Endodermal cell (in vitro differentiated cells): ENCODE data around the gene BCKDHB. TPM values are rescaled to one million over a fixed set of nuclear protein-coding genes. Genes with fewer than 3 reads are reported as not detected.

Experiments used
- DNase-seq: peaks from one replicate; pipeline ENCODE4 v3.0.0-alpha.2; 2017
- H3K27ac ChIP-seq: 2 replicates; pipeline ENCODE4 v1.5.1; 2013; ENCODE audit warnings: mild to moderate bottlenecking, low read depth, low read length, moderate library complexity
- H3K27me3 ChIP-seq: 2 replicates; pipeline ENCODE4 v1.6.1; 2013; ENCODE audit warnings: mild to moderate bottlenecking, low read length, moderate library complexity; ENCODE audit not compliant: insufficient read depth, control insufficient read depth, poor library complexity, severe bottlenecking
- H3K36me3 ChIP-seq: 2 replicates; pipeline ENCODE4 v1.7.0; 2013; ENCODE audit warnings: mild to moderate bottlenecking, low read length, moderate library complexity; ENCODE audit not compliant: control insufficient read depth, insufficient read depth
- H3K4me1 ChIP-seq: one replicate; pipeline ENCODE4 v1.7.0; 2013; ENCODE audit warnings: low read length; ENCODE audit not compliant: control insufficient read depth, insufficient read depth
- H3K4me3 ChIP-seq: 2 replicates; pipeline ENCODE4 v1.5.1; 2013; ENCODE audit warnings: mild to moderate bottlenecking, low read length, moderate library complexity
- H3K9ac ChIP-seq: 2 replicates; pipeline ENCODE4 v1.6.1; 2013; ENCODE audit warnings: mild to moderate bottlenecking, low read length, moderate library complexity; ENCODE audit not compliant: poor library complexity, severe bottlenecking; ENCODE audit errors: extremely low read depth
- H3K9me3 ChIP-seq: 2 replicates; pipeline ENCODE4 v1.6.1; 2013; ENCODE audit warnings: mild to moderate bottlenecking, low read length, moderate library complexity; ENCODE audit not compliant: control insufficient read depth
- H3K27ac Mint-ChIP-seq: 2 replicates; pipeline ENCODE4 v1.8.0; 2020; ENCODE audit warnings: mixed read lengths
- H3K27me3 Mint-ChIP-seq: 2 replicates; pipeline ENCODE4 v1.8.0; 2021; ENCODE audit warnings: mild to moderate bottlenecking, mixed read lengths; ENCODE audit not compliant: insufficient read depth
- H3K36me3 Mint-ChIP-seq: 2 replicates; pipeline ENCODE4 v1.8.0; 2020; ENCODE audit warnings: low read depth, mixed read lengths
- H3K4me1 Mint-ChIP-seq: 2 replicates; pipeline ENCODE4 v1.8.0; 2020; ENCODE audit warnings: mixed read lengths
- H3K4me3 Mint-ChIP-seq: 2 replicates; pipeline ENCODE4 v1.8.0; 2020; ENCODE audit warnings: mild to moderate bottlenecking, moderate library complexity, mixed read lengths
- H3K9me3 Mint-ChIP-seq: 2 replicates; pipeline ENCODE4 v1.8.0; 2020; ENCODE audit warnings: mild to moderate bottlenecking, mixed read lengths
- WGBS, 2 experiments: methylation state at CpG; one replicate each; pipeline versions ENCODE4 v1.1.5 to v1.1.7; 2013; ENCODE audit warnings: missing lambda C conversion rate in 2 of 2, mixed read lengths in 1 of 2; ENCODE audit not compliant: insufficient coverage in 1 of 2, insufficient read length in 1 of 2; 5-methylcytosine and 5-hydroxymethylcytosine counted together
- total RNA-seq, 2 donors: library from RNA; stranded (reverse); fragmentation: NEBNext Ultra II Directional in 1 of 2; extraction: Animal tissue kit (Norgen Biotek cat#: 25700) in 1 of 2; gene quantifications; 2 replicates in 1 of 2; 3 replicates in 1 of 2; pipeline ENCODE4 v1.2.1, GENCODE V29; 2021
- TF ChIP-seq, protein P1 (sequence below): fragments of 200-600 bp; sonication (generic); conservative IDR thresholded peaks from 2 replicates; pipeline ENCODE4 v1.5.0; 2021; ENCODE audit warnings: antibody characterized with exemption, mild to moderate bottlenecking

The BCKDHB gene
- total RNA-seq, 2 donors from 2014 or later: 35.1 to 36.4 TPM

DNA sequence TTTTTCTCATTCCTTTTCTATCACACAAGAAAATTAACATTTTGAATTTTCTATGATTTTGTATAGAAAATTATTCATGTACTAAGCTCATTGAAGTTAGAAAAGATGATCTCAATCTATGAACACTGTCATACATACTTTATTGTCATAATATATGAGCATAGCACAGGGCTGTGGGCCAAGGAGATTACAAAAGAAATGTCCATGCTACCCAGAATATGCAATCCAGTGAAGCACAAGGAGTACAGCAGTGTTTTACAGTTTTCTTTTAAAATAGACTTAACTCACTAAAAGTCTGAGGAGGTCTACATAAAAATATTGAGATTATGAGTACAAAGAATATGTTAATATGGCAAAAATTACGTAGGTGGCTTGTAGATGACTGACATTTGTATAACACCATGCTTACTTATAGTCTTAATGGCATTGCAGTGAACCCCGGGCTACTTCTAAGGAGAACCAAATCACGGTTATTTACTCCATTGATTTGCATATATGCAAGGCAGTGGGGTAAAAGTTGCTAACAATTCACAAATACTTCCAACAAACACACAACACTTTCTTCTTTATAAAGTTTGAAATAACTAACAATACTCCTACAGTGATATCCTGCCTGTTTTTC lies 257.1 kb downstream of the BCKDHB start:
- no peaks in the 10 kb centered on the region for H3K4me1 ChIP-seq
- Mint-ChIP-seq H3K9me3 (peaks cover 12% of the 10 kb centered on the region), H3K27me3 (no peaks in the 10 kb centered on the region), H3K36me3 (peaks cover 22% of the 10 kb centered on the region), H3K27ac (no peak overlapping the region), H3K4me3 (no peak overlapping the region), H3K4me1 (peaks cover 3% of the 10 kb centered on the region)
- no peak for DNase-seq
- H3K27ac ChIP-seq: no peak overlapping the region
- no peak overlapping the region for H3K9ac ChIP-seq
- peaks cover 5% of the 10 kb centered on the region for H3K9me3 ChIP-seq
- H3K4me3 ChIP-seq: no peak overlapping the region
- no peaks in the 10 kb centered on the region for H3K27me3 ChIP-seq
- no peaks in the 10 kb centered on the region for H3K36me3 ChIP-seq
- TF ChIP-seq, protein P1, sequence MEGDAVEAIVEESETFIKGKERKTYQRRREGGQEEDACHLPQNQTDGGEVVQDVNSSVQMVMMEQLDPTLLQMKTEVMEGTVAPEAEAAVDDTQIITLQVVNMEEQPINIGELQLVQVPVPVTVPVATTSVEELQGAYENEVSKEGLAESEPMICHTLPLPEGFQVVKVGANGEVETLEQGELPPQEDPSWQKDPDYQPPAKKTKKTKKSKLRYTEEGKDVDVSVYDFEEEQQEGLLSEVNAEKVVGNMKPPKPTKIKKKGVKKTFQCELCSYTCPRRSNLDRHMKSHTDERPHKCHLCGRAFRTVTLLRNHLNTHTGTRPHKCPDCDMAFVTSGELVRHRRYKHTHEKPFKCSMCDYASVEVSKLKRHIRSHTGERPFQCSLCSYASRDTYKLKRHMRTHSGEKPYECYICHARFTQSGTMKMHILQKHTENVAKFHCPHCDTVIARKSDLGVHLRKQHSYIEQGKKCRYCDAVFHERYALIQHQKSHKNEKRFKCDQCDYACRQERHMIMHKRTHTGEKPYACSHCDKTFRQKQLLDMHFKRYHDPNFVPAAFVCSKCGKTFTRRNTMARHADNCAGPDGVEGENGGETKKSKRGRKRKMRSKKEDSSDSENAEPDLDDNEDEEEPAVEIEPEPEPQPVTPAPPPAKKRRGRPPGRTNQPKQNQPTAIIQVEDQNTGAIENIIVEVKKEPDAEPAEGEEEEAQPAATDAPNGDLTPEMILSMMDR: no peak
- 93 to 100% methylated on average over 2 to 3 of the region's 3 CpGs for WGBS, 2 experiments

DNA sequence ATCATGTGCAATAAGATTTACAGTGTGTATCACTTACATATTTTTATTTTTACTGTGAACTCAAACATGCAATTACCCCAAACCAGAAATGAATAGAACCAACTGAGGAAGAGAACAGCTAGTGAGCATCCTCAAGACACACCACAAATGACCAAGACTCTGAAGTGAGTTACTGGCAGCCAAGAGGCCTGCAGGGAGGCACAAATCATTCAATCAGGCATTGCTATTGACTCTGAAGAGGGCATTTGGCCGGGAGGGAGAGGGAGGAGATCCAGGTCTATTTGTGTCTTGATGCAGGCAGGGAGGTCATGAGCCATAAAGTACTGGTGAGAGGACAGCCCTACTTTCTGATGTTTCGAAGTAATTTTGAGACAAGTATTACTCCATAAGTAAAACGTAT lies 257.7 kb downstream of the BCKDHB start:
- peaks cover 19% of the 10 kb centered on the region for H3K36me3 Mint-ChIP-seq
- DNase-seq: no peak
- Histone ChIP-seq H3K4me1 (no peaks in the 10 kb centered on the region), H3K36me3 (no peaks in the 10 kb centered on the region), H3K9me3 (peaks cover 5% of the 10 kb centered on the region), H3K27me3 (no peaks in the 10 kb centered on the region), H3K4me3 (no peak overlapping the region), H3K27ac (no peak overlapping the region), H3K9ac (no peak overlapping the region)
- WGBS, 2 experiments: 99 to 100% methylated on average over 2 to 3 of the region's 3 CpGs
- peaks cover 12% of the 10 kb centered on the region for H3K9me3 Mint-ChIP-seq
- no peak overlapping the region for H3K4me3 Mint-ChIP-seq
- H3K27me3 Mint-ChIP-seq: no peaks in the 10 kb centered on the region
- TF ChIP-seq, protein P1: no peak
- H3K4me1 Mint-ChIP-seq: peaks cover 3% of the 10 kb centered on the region
- H3K27ac Mint-ChIP-seq: no peak overlapping the region

DNA sequence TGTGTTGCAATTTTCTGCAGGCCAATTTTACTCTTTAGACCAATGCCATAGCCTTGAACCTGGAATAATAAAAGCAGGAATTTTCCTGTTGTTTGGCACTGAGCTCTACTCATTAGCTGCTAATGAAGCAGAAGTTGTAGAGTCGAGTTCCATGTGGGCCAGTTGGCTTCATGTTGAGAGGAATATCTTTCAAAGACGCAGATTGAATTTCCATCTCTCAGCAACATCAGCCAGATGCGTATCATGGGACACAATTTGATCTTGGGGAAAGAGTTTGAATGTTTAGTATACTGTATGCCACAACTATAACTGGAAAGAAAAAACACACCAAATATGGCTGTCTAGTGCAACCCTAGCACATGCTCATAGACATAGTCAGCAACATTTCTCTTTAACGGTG lies 259.6 kb downstream of the BCKDHB start:
- WGBS, 2 experiments: 57 to 84% methylated on average over 1 to 4 of the region's 4 CpGs
- peaks cover 10% of the 10 kb centered on the region for H3K36me3 Mint-ChIP-seq

More for the DNA sequence above, 259.6 kb downstream of the BCKDHB start:
- TF ChIP-seq, protein P1: no peak
- Mint-ChIP-seq H3K27me3 (no peaks in the 10 kb centered on the region), H3K4me3 (no peak overlapping the region), H3K27ac (no peak overlapping the region), H3K4me1 (no peaks in the 10 kb centered on the region), H3K9me3 (peaks cover 13% of the 10 kb centered on the region)
- Histone ChIP-seq H3K27me3 (no peaks in the 10 kb centered on the region), H3K4me3 (no peak overlapping the region), H3K36me3 (no peaks in the 10 kb centered on the region), H3K9ac (no peak overlapping the region), H3K27ac (no peak overlapping the region), H3K9me3 (peaks cover 7% of the 10 kb centered on the region), H3K4me1 (no peaks in the 10 kb centered on the region)
- no peak for DNase-seq
